AG10803 (cell line): ENCODE measurements around the gene MYO9A.

ENCODE experiments used
- DNase-seq: peaks from one replicate; pipeline ENCODE4 v3.0.0; 2010; ENCODE audit warnings: low read depth
- H3K4me3 ChIP-seq: 2 replicates; pipeline ENCODE4 v1.5.1; 2011; ENCODE audit warnings: mild to moderate bottlenecking, low read length, control low read depth
- CTCF ChIP-seq: conservative IDR thresholded peaks from 2 replicates; pipeline ENCODE4 v1.5.1; 2011; ENCODE audit warnings: mild to moderate bottlenecking, low read length, control low read depth, inconsistent platforms

MYO9A gene

GRCh38 chr15:71800190-71800589 lies 317.8 kb downstream of the MYO9A start:
- no peak for DNase-seq
- no peak for TF ChIP-seq CTCF
- no peak overlapping the region for H3K4me3 ChIP-seq

GRCh38 chr15:71798641-71799040 lies 319.3 kb downstream of the MYO9A start:
- TF ChIP-seq CTCF: no peak
- no peak for DNase-seq
- H3K4me3 ChIP-seq: no peak overlapping the region

- TF ChIP-seq CTCF: no peak
- no peak overlapping the region for H3K4me3 ChIP-seq
- peak; percentile 70 for DNase-seq
Measured at GRCh38 chr15:71792521-71792920, 325.4 kb downstream of the MYO9A start.

- DNase-seq: no peak
- no peak overlapping the region for H3K4me3 ChIP-seq
- no peak for TF ChIP-seq CTCF
Measured at GRCh38 chr15:71791975-71792374, 326.0 kb downstream of the MYO9A start.

GRCh38 chr15:71790081-71790480 lies 327.9 kb downstream of the MYO9A start:
- H3K4me3 ChIP-seq: no peak overlapping the region
- TF ChIP-seq CTCF: no peak
- no peak for DNase-seq

GRCh38 chr15:71789616-71790015 lies 328.3 kb downstream of the MYO9A start:
- no peak overlapping the region for H3K4me3 ChIP-seq
- DNase-seq: no peak
- no peak for TF ChIP-seq CTCF

- DNase-seq: no peak
- TF ChIP-seq CTCF: no peak
- H3K4me3 ChIP-seq: no peak overlapping the region
Measured at GRCh38 chr15:71788646-71789579, 329.0 kb downstream of the MYO9A start.
